ENCODE measurements around the gene NPFF. TPM values are rescaled to one million over a fixed set of nuclear protein-coding genes. Genes with fewer than 3 reads are reported as not detected.

The NPFF gene
- total RNA-seq, 3 donors from 2014 or later (not counting 1 experiment from before 2014, with no cell fraction given): not detected

- no peaks in the 10 kb centered on the region for H3K9me3 ChIP-seq (ENCODE audit: control insufficient read depth, insufficient read depth, low read length)
- H3K36me3 ChIP-seq (ENCODE audit: control insufficient read depth, insufficient read depth, low read length): peaks cover 40% of the 10 kb centered on the region
- H3K4me1 Mint-ChIP-seq: peaks cover 6% of the 10 kb centered on the region in 2 donors
- no peak for TF ChIP-seq CTCF (IDR thresholded peaks at IDR 0.05)
- no peak overlapping the region for H3K4me3 ChIP-seq (ENCODE audit: low read length)
- WGBS (ENCODE audit: insufficient coverage): 92% methylated on average over 3 of the region's 4 CpGs
- H3K27ac ChIP-seq (ENCODE audit: low read length): no peak overlapping the region
- no peak for ATAC-seq
- no peak for DNase-seq
- no peak overlapping the region for H3K27ac Mint-ChIP-seq
- H3K9me3 Mint-ChIP-seq: no peaks in the 10 kb centered on the region
- no peaks in the 10 kb centered on the region for H3K27me3 ChIP-seq (ENCODE audit: control insufficient read depth, insufficient read depth, low read length)
- peaks cover 9% of the 10 kb centered on the region for H3K4me1 ChIP-seq (ENCODE audit: control insufficient read depth, insufficient read depth, low read length)
- intact Hi-C loops (cut with micrococcal nuclease): loop anchor here (10.0 kb wide), 2 partner anchors 183 to 303 kb away; partner anchors contain the start of genes AAAS and ITGB7
- H3K27me3 Mint-ChIP-seq (ENCODE audit: low read depth in 2 of 2): no peaks in the 10 kb centered on the region
- H3K4me3 Mint-ChIP-seq: no peak overlapping the region
- no peaks in the 10 kb centered on the region for H3K36me3 Mint-ChIP-seq
Observed at GRCh38 chr12:53507603-53507885, 260 bp upstream of the NPFF start.

- ATAC-seq (no peak), DNase-seq (no peak)
- H3K4me1 ChIP-seq (ENCODE audit: control insufficient read depth, insufficient read depth, low read length): peaks cover 19% of the 10 kb centered on the region
- TF ChIP-seq CTCF (IDR thresholded peaks at IDR 0.05): no peak
- WGBS (ENCODE audit: insufficient coverage): 100% methylated on average over 2 of the region's 2 CpGs
- Mint-ChIP-seq H3K27ac (no peak overlapping the region), H3K36me3 (no peaks in the 10 kb centered on the region), H3K27me3 (ENCODE audit: low read depth in 2 of 2) (no peaks in the 10 kb centered on the region), H3K9me3 (no peaks in the 10 kb centered on the region), H3K4me1 (peaks cover 12 to 15% of the 10 kb centered on the region in 2 donors), H3K4me3 (no peak overlapping the region)
- peaks cover 29% of the 10 kb centered on the region for H3K36me3 ChIP-seq (ENCODE audit: control insufficient read depth, insufficient read depth, low read length)
- no peak overlapping the region for H3K27ac ChIP-seq (ENCODE audit: low read length)
- intact Hi-C loops (cut with micrococcal nuclease): loop anchor here (10.0 kb wide), 2 partner anchors 182 to 302 kb away; partner anchors contain the start of genes AAAS and ITGB7
- H3K27me3 ChIP-seq (ENCODE audit: control insufficient read depth, insufficient read depth, low read length): no peaks in the 10 kb centered on the region
- no peak overlapping the region for H3K4me3 ChIP-seq (ENCODE audit: low read length)
- no peaks in the 10 kb centered on the region for H3K9me3 ChIP-seq (ENCODE audit: control insufficient read depth, insufficient read depth, low read length)
Observed at GRCh38 chr12:53506450-53506785, 866 bp downstream of the NPFF start.

GRCh38 chr12:53505555-53506449, 1.5 kb downstream of the NPFF start:
- H3K27me3 ChIP-seq (ENCODE audit: control insufficient read depth, insufficient read depth, low read length): no peaks in the 10 kb centered on the region
- no peak overlapping the region for H3K4me3 ChIP-seq (ENCODE audit: low read length)
- no peak for DNase-seq
- H3K36me3 ChIP-seq (ENCODE audit: control insufficient read depth, insufficient read depth, low read length): peaks cover 26% of the 10 kb centered on the region
- ATAC-seq: no peak
- no peak for TF ChIP-seq CTCF (IDR thresholded peaks at IDR 0.05)
- Mint-ChIP-seq H3K27ac (peak overlapping the region in 1 of 2 donors; percentile 58), H3K4me3 (no peak overlapping the region), H3K9me3 (no peaks in the 10 kb centered on the region), H3K36me3 (no peaks in the 10 kb centered on the region), H3K27me3 (ENCODE audit: low read depth in 2 of 2) (no peaks in the 10 kb centered on the region), H3K4me1 (peaks cover 12 to 15% of the 10 kb centered on the region in 2 donors)
- H3K27ac ChIP-seq (ENCODE audit: low read length): no peak overlapping the region
- 93% methylated on average over 18 of the region's 19 CpGs for WGBS (ENCODE audit: insufficient coverage)
- no peaks in the 10 kb centered on the region for H3K9me3 ChIP-seq (ENCODE audit: control insufficient read depth, insufficient read depth, low read length)
- intact Hi-C loops (cut with micrococcal nuclease): loop anchor here (10.0 kb wide), 2 partner anchors 181 to 301 kb away; partner anchors contain the start of genes AAAS and ITGB7
- peaks cover 20% of the 10 kb centered on the region for H3K4me1 ChIP-seq (ENCODE audit: control insufficient read depth, insufficient read depth, low read length)

Data from natural killer cell (primary cell).